Pancreas (tissue), 10 donors: Measurements from ENCODE around the gene GRIP1. TPM values are rescaled to one million over a fixed set of nuclear protein-coding genes. Genes with fewer than 3 reads are reported as not detected.

ENCODE experiments used
- ATAC-seq, 4 donors: fragments of 200-7000 bp; cut with Tn5 transposase; one replicate each; pipeline versions ENCODE4 v1.8.0 to v1.9.1; 2020; ENCODE audit warnings: mild to moderate bottlenecking in 4 of 4, moderate library complexity in 4 of 4
- DNase-seq, 6 donors: peaks; one replicate each; pipeline ENCODE4 v3.0.0-alpha.2; 2020
- FAIRE-seq: peaks from 2 replicates; lab custom pipeline; 2012; peaks lifted over from hg19 to GRCh38; lab: Jason Lieb, UNC
- H3K27ac ChIP-seq, 4 donors: fragments of 200-600 bp; sonication (generic); 1 replicate in 3 of 4; 2 replicates in 1 of 4; pipeline versions ENCODE4 v1.5.0 to v1.8.0; 2020
- H3K27me3 ChIP-seq, 4 donors: fragments of 200-600 bp; one replicate each; pipeline ENCODE4 v1.8.0; 2021
- H3K36me3 ChIP-seq, 3 donors: fragments of 200-600 bp; sonication (generic) in 1 of 3; one replicate each; pipeline versions ENCODE4 v1.5.0 to v1.8.0; 2020 to 2021
- H3K4me1 ChIP-seq, 3 donors: fragments of 200-600 bp; one replicate each; pipeline ENCODE4 v1.8.0; 2021
- H3K4me3 ChIP-seq, 4 donors: fragments of 200-600 bp; sonication (generic) in 2 of 4; one replicate each; pipeline versions ENCODE4 v1.5.0 to v1.8.0; 2020 to 2021
- H3K9me3 ChIP-seq, 4 donors: fragments of 200-600 bp; one replicate each; pipeline ENCODE4 v1.8.0; 2021
- WGBS, 2 donors: extraction: QIAGEN DNeasy Blood & Tissue Kit; methylation state at CpG; one replicate each; pipeline ENCODE4 v1.1.7; 2013; 5-methylcytosine and 5-hydroxymethylcytosine counted together
- intact Hi-C, 3 donors: fragments of 100-400 bp; cut with DNase I; formaldehyde crosslinking; loops; one replicate each; pipeline versions ENCODE4 v1.11.1 to v1.14.2; 2022
- polyA plus RNA-seq, 2 donors: library from polyadenylated mRNA; stranded (reverse); fragments of 200-250 nt; gene quantifications; one replicate each; pipeline ENCODE4 v1.2.3, GENCODE V29; 2013
- total RNA-seq, 6 donors: library from RNA; stranded (reverse); fragmentation: NEBNext Ultra II Directional in 4 of 6; extraction: Animal tissue kit (Norgen Biotek cat#: 25700) in 4 of 6; gene quantifications; one replicate each; pipeline versions ENCODE4 v1.2.1 to v1.2.4, GENCODE V29; 2021 to 2023
- TF ChIP-seq, protein P1 (sequence below), 4 donors: fragments of 200-600 bp; sonication (generic) in 3 of 4; IDR thresholded peaks; one replicate each; pipeline versions ENCODE4 v1.5.0 to v1.8.0; 2021; ENCODE audit warnings: antibody characterized with exemption in 4 of 4
- donor health status: healthy with polysubstance abuse.
- donor health status: DM: no; HTN: no; CAD: no; lungs with moderate emphysema.
- donor health status: DM: no; HTN: no; CAD: no.
- donor health status: control.
- donor health status: control.
- donor health status: Bipolar disorder and iron deficiency.
- donor health status: DM: yes; HTN: yes; CAD: no.
- donor health status: DM: no; HTN: no; CAD: no.
- donor health status: DM: no; HTN: no; CAD: no.
- donor health status: DM: yes; HTN: yes; CAD: no.

GRIP1 gene
- total and polyA plus RNA-seq, 8 donors, result 0.89 to 6.8 (median 4.7) TPM

DNA sequence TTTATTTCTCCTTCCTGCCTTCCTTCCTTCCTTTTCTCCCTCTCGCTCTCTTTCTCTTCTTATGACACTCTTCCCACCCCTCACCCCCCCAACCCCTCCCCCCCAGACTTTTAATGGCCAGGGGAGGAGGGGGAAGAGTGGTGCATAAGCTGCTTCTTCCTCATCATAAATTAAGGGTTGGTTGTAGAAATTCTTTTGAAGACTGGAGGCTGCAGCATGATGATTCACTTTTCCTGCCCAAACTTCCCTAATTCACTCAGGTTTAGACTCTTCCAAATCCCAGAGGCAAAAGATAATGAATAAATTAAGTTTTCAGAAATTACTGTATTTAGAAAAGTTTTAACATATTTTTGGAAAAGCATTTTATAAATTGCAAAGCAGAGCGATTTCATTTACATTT lies 58.2 kb downstream of the GRIP1 start:
- no peak overlapping the region for H3K27ac ChIP-seq
- no peaks in the 10 kb centered on the region for H3K9me3 ChIP-seq
- intact Hi-C loops, result no loop called here
- no peak overlapping the region for H3K4me3 ChIP-seq
- DNase-seq (no peak), FAIRE-seq (no peak), ATAC-seq (no peak)
- 82 to 95% methylated on average over 2 of the region's 2 CpGs for WGBS, 2 donors
- no peaks in the 10 kb centered on the region for H3K36me3 ChIP-seq
- TF ChIP-seq, protein P1, sequence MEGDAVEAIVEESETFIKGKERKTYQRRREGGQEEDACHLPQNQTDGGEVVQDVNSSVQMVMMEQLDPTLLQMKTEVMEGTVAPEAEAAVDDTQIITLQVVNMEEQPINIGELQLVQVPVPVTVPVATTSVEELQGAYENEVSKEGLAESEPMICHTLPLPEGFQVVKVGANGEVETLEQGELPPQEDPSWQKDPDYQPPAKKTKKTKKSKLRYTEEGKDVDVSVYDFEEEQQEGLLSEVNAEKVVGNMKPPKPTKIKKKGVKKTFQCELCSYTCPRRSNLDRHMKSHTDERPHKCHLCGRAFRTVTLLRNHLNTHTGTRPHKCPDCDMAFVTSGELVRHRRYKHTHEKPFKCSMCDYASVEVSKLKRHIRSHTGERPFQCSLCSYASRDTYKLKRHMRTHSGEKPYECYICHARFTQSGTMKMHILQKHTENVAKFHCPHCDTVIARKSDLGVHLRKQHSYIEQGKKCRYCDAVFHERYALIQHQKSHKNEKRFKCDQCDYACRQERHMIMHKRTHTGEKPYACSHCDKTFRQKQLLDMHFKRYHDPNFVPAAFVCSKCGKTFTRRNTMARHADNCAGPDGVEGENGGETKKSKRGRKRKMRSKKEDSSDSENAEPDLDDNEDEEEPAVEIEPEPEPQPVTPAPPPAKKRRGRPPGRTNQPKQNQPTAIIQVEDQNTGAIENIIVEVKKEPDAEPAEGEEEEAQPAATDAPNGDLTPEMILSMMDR (IDR thresholded peaks at IDR 0.05), result no peak
- no peaks in the 10 kb centered on the region for H3K4me1 ChIP-seq
- H3K27me3 ChIP-seq, result no peaks in the 10 kb centered on the region

DNA sequence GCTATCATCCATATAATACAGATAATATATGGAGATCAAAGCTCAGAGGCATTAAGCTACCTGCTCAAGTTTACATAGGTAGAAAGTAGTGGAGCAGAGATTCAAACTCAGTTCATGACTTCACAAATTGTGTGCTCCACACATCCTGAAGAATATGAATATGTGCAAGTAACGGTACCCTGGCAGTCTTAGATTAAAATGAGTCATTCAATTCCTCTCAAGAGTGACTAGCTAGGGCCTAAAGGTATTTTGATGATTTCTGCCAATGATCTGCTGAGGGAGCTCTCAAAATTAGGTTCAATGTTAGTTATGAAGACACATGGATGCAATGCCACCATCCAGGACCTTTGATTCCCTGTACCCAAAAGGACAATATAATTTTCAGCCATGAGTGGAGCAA lies 58.9 kb downstream of the GRIP1 start:
- no peaks in the 10 kb centered on the region for H3K36me3 ChIP-seq
- DNase-seq, result no peak
- intact Hi-C loops, result no loop called here
- H3K27me3 ChIP-seq, result no peaks in the 10 kb centered on the region
- no peak overlapping the region for H3K4me3 ChIP-seq
- H3K9me3 ChIP-seq, result no peaks in the 10 kb centered on the region
- TF ChIP-seq, protein P1 (IDR thresholded peaks at IDR 0.05), result no peak
- no peak for FAIRE-seq
- no peak overlapping the region for H3K27ac ChIP-seq
- 70% methylated on average over 1 of the region's 1 CpG for WGBS, 2 donors
- no peak for ATAC-seq
- H3K4me1 ChIP-seq, result no peaks in the 10 kb centered on the region

DNA sequence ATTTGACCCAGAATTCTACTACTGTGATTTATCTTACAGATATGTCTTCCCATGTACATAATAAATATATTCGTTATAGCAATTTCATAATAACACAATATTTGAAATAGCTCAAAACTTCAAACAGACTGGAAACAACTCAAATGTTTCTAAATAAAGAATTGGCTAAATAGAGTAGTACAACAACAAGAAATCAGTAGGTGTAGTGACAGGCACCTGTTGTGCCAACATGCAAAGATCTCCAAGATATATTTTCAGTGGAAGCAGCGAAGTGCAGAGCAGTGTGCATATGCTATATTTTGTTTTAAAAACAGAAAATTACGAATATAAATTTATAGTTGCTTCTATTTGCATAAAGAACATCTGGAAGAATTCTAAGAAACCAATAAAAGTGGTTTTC lies 60.9 kb downstream of the GRIP1 start:
- Histone ChIP-seq H3K36me3 (no peaks in the 10 kb centered on the region), H3K27me3 (no peaks in the 10 kb centered on the region), H3K4me1 (no peaks in the 10 kb centered on the region), H3K9me3 (no peaks in the 10 kb centered on the region), H3K4me3 (no peak overlapping the region), H3K27ac (no peak overlapping the region)
- TF ChIP-seq, protein P1 (IDR thresholded peaks at IDR 0.05), result no peak
- FAIRE-seq (no peak), ATAC-seq (no peak), DNase-seq (no peak)
- 63 to 70% methylated on average over 3 of the region's 3 CpGs for WGBS, 2 donors
- intact Hi-C loops, result no loop called here

DNA sequence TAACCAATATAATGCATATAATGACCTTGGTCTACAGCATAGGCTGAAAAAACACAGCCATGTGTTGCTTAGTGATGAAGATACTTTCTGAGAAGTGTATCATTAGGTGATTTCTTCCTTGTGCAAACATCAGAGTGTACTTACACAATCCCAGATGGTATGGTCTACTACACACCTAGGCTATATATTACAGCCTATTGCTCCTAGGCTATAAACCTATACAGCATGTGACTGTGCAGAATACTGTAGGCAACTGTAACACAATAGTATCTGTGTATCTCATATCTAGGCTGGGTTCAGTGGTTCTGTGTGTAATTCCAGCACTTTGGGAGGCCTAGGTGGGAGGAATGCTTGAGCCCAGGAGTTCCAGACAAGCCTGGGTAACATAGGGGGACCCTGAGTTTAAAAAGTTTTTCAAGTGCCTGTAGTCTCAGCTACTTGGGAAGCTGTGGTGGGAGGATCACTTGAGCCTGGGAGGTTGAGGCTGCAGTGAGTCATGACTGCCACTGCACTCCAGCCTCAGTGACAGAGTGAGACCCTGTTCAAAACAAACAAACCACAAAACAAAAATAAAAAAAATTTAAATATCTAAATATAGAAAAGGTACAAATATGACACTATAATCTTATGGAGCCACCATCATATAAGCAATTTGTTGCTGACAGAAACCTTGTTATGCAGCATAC lies 66.6 kb downstream of the GRIP1 start:
- no peaks in the 10 kb centered on the region for H3K9me3 ChIP-seq
- TF ChIP-seq, protein P1 (IDR thresholded peaks at IDR 0.05), result no peak
- H3K4me3 ChIP-seq, result no peak overlapping the region
- DNase-seq (no peak), FAIRE-seq (no peak), ATAC-seq (no peak)
- intact Hi-C loops, result no loop called here
- no peaks in the 10 kb centered on the region for H3K27me3 ChIP-seq
- no peaks in the 10 kb centered on the region for H3K4me1 ChIP-seq
- H3K36me3 ChIP-seq, result no peaks in the 10 kb centered on the region
- no peak overlapping the region for H3K27ac ChIP-seq

DNA sequence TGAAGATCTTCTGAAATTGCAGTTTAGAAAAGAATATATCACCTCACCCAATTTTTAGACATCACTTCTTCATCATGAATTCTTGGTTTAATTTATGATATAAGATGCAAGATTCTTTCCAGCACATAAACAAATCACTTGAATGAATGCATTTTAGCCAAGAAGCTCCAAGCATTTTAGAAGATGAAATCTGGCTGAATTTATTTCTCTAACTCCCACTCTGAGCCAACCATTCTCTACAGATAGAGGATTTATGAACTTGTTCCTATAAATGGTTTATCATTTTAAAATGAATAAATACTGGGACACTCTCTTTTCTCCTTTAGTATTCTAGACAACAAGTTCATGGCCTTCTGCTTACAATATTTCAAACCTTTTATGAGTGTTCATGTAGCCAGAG lies 71.7 kb downstream of the GRIP1 start:
- TF ChIP-seq, protein P1 (IDR thresholded peaks at IDR 0.05), result no peak
- Histone ChIP-seq H3K4me3 (no peak overlapping the region), H3K27ac (no peak overlapping the region), H3K9me3 (no peaks in the 10 kb centered on the region), H3K36me3 (no peaks in the 10 kb centered on the region), H3K4me1 (no peaks in the 10 kb centered on the region), H3K27me3 (no peaks in the 10 kb centered on the region)
- intact Hi-C loops, result no loop called here
- DNase-seq, result no peak
- no peak for ATAC-seq
- no peak for FAIRE-seq
